Measurements from ENCODE around the gene ADORA1.

Gene ADORA1

DNA sequence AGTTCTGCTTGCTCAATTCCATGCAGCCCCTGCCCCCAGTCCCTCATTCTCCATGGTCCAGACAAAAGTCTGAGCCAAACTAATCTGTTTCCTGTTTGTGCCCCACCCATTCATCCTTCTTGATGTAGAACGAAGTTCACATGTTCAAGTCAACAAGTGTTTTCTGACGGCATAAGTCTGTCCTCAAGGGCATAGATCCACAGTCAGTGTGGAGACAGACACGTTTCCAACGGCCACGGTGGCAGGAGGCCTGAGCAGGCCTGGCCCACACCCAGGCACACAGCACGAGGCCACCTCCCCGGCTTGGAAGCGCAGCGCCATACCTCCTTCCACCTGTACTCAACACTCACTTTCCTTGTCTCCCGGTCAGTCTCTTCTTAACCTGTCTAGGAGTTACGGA is 16.1 kb downstream of the ADORA1 start:
- no peak for DNase-seq

DNA sequence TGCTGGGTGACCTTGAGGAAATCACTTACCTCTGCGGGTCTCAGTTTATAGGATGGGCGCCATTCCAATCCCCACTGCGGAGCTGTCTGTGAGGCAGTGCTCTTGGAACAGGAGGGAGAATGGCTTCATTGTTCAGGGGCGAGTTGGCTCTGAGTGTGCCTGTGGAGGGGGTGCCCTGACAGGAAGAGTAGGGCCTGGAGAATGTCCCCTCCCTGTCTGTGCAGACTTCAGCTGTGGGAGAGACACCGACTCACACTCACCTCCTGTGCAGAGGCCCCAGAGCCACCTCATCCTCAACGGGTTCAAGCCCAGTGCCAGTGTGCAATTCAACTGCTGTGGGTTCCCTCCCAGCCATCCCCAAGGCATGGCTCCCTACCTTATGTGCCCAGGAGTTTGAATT is 17.1 kb downstream of the ADORA1 start:
- DNase-seq: no peak

DNA sequence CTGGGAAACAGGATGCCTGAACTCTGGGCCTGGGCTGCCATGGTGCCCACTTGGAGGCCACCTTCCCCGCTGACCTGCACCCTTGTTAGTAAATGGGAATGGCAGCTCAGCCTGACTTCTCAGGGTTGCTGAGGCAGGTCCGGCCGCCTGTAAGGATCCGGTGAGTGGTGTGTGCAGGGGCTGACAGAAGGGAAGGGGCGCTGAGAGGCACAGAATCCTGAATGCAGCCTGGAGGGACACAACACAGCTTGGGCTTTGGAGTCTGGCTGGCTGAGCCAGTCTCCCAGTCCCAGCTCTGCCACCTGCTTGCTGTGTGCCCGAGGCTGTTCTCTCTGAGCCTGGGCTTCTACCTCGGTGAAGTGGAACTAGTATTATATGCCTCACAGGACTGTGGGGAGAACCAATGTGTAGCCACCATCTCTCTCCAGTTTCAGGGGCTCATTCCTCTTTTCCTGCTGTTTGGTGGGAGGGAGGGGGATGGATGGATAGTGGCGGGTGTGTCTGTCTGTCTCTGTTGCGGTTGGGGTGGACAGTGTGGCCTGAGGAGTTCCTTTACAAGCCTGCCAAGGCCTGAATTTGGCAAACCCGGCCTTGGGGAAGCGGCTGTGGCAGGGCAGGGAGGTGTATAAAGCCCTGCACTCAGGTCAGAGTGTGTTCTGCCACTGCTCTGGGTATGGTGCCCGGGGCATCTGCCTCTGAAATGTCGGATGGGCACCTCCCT is 18.0 kb downstream of the ADORA1 start:
- no peak for DNase-seq

DNA sequence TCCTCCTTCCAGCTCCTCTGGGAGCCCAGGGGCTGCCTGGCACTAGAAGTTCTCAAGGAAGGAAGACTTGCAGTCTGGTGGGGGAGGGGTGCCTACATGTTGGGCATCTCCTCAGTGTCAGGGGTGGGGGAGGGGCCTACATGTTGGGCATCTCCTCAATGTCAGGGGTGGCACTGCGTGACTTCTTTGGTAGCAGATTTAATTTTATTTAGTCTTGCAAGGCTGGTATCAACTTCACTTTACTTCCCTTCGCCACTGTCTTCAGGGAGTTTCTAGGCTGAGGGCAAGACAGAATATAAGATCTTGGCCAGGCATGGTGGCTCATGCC is 18.5 kb downstream of the ADORA1 start:
- no peak for DNase-seq

DNA sequence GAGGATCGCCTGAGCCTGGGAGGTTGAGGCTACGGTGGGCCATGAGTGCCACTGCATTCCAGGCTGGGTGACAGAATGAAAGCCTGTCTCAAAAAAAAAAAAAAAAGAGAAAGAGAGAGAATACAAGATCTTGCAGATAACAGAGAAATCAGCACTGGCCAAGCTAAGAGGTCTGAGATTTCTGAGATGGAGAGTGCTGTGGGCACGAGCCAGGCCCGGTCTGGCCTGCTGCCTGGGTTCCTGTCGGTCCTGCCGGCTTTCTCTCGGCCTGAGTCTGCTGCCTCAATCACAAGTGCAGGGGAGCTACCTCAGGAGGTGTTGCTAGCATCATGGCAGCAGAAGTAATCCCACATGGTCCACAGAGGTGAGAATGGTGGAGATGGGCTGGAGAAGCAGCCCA is 19.0 kb downstream of the ADORA1 start:
- no peak for DNase-seq

DNA sequence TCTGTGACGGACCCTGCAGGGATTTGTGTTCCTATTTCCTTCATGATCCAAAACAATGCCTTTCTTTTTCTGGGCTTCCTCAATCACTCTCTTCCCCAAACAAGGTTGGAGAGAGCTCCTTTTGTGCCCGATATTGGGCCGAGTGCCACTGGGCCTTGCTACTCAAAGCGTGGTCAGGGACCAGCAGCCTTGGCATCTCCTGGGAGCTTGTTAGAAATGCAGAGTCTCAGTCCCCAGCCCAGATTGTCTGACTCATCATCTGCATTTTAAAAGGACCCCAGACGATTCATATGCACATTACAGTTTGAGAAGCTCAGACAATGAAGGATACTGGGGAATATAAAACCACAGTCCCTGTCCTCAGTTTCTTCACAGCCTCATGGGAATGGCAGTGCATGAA is 19.9 kb downstream of the ADORA1 start:
- no peak for DNase-seq

DNA sequence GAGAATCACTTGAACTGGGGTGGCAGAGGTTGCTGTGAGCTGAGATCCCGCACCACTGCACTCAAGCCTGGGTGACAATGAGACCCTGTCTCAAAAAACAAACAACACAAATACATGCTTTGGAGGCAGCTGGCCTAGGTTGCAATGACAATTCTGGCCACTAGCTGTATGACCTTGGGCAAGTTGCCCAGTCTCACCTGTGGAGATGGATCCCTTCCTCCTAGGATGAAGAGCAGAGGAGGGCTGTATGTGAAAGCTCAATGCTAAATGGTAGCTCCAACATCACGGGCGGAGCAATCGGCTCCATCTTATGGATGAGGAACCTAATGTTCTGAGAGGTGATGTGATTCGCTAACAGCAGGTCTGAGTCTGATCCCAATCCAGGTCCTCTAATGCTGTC is 20.6 kb downstream of the ADORA1 start:
- no peak for DNase-seq

DNA sequence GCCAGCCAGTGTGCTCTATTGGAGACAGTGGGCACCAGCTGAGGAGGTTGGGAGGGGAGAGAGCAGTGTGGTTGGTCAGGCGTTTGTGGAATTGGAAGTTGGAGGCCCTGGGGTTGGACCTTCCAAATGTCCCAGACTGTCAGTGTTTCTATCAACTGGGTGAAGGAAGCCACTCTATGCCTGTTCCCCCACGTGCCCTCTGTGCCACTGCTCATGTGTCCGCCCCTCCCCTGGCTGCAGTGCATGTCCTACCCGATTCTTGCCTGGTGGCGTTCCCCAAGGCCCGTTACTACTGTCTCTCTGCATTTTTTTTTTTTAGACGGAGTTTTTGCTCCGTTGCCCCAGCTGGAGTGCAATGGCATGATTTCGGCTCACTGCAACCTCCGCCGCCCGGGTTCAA is 21.1 kb downstream of the ADORA1 start:
- no peak for DNase-seq

DNA sequence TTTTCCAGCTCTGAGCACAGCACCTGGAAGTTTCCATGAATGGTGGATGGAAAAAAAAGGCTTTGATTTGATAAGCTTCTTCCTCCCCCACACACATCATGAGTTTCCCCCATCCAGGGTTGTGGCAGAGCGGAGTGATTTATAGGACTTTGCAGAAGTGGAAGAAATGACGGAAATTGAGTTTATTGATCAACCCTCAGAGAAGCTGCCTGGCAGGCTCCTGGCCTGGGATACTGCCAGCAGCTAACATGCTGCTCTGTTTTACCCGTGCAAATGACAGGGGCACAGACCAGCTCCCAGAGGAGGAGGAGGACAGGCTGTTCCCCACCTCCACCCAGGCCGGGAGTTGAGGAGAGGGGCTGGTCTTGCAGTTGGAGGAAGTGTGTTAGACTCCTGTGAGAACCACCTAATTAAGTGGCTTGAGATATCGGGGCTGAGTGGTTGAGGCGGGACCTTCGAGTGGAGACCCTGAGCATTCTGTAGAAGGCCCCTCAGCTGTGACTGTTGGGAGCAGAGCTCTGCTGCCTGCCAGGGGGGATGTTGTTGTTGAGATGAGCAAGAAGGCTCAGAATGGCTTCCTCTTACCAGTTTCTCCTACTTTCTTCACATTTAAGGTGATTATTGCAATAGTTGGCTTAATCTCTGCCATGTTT is 21.8 kb downstream of the ADORA1 start:
- DNase-seq: no peak

DNA sequence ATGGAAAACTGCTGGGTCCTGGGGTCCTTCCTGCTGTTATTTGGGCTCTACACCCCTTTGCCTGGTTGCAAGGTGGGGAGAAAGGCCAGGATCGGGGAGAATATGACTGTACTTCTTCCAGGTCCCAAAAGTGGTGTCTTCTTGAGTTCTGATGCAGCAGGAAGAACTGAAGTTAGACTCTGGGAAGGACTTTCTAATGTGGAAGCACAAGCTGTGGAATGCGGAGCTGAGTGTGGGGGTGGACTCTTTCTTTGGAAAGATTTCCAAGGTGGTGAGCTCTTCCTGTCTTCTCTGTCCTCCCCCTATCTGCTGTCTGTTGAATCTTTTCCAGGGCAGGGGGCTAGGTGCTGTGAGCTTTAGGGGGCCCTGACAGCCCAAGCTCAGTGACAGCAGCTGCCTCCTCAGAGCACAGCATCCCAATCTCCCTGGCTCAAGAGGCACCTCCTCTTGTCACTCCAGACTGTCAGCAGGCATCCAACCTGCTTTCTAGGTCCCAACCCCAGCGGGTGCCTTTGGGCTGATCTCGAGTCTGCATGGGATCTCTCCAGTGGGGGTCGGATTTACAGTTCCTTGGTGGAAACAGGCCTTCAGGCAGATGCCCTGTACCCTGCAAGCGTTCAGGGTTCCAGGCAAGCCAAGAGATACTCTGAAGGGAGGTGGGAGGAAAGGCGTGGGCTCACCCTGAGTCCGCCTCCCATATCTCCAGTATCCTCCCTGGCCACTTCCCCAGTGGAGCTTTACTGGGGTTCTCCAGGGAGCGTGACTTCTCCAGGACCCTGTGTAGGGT is 23.2 kb downstream of the ADORA1 start:
- DNase-seq: no peak

DNA sequence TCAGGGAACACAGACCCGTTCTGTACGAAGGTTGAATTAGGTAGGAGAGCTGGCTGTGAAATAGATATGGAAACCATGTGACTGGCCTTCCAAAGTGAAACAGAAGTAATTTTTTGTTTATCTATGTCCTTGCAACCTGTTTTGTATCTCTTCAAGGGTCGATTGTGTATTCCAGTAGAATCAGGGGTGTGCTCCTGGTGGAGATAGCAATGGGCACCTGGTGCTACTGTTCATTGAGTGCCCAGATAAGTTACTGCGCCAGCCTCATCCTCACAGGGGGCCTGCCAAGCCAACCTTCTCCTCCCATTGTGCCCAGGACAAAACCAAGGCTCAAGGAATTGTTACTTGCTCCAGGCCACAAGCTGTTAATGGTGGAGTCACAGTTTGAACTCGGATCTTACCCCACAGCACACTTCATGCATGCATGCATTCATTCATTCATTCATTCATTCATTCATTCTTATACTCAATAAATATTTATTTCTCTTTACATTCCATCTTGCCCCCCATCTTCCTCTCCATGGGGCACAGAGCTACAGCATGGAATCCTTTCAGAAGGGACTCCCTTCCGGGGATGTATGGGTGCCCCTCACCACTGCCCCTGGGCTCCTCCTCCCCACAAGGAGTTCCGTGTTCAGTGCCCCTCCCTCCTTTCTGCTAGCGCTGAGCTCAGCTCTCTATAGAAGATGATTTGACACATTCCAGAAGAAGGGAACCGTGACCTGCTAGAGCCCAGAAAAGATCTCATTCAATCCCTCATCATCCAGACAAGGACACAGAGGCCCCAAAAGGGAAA is 24.0 kb downstream of the ADORA1 start:
- no peak for DNase-seq

DNA sequence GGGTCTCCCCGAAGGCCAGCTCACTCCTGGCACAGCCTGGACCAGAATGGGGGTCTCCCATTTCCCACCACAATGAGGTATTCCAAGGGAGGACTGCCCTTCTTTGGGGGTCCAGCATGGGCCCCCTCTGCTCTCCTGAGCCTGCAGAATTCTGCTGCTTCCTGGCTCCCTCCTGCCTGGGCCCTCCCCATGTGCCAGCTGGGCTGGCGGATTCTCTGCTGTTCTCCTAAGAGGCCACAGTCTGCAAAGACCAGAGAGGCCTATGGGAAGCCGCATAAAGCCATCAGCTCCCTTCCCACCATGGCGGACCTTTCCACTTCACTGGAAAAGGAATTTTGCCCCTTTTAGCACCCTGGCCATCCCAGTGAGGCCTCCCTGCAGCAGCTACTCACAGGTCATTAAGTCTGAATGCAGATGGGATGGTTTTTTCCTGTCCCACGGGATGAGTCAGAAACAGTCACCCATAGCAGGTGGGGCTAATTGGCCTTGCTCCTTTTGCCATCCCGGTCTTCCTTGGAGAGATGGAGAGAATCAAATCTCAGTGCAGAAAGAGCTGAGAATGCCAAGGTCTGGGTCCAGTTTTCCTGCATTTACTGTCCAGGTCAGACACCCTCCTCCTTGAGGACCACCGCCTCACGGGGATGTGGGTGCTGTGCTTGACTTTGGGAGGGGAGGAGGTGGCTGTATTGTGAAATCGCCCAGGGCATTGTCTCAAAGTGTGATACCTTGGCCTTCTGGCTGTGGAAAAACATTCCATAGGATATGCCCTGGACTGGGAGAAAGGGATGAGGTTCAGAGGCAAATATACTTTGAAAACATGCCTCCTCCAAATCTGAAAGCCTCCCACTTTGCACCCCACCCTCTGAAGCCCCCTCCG is 24.9 kb downstream of the ADORA1 start:
- peak; percentile 40 to 48 for DNase-seq

DNA sequence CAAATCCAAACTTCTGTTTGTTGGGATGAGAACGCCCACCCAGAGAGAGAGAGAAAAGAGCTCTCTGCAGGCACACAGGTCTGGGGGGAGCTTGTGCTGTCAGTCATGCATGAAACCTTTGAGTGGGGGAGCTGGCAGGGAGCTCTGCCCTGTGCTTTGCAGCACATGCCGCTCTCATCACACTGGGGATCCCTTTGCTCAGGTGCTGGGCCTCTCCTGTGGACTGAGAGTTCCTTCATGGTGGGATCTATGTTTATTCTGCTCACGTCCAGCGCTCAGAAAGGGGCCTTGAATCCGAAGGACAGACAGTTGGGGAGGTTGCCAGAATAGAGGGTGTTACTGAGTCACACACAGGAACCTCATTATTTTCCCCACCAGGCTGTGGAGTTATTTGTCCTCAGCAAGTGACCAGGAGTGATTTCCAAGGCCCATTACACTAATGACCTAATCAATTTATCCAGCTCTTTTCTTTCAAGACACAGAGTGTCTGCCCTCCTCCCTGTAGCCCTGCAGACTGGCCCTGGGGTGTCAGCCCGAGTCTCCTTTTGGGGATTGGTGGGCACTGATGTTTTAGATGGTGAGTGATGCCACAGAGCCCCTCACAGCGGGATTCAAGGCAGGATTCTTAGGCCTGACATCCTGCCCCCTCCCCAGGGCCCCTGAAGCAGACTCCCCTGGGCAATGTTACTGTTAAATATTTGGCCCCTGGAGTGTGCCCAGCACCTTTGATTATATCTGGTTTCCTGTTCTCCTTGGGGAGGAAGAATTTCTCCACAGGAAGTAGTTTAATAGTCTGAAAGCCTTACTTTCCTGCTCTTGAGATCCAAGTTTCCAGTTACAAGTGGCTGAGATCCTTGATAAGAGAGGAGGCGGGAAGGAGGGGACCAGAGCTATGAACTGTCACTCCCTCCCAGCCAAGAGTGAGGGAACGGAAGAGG is 25.8 kb downstream of the ADORA1 start:
- DNase-seq: no peak

DNA sequence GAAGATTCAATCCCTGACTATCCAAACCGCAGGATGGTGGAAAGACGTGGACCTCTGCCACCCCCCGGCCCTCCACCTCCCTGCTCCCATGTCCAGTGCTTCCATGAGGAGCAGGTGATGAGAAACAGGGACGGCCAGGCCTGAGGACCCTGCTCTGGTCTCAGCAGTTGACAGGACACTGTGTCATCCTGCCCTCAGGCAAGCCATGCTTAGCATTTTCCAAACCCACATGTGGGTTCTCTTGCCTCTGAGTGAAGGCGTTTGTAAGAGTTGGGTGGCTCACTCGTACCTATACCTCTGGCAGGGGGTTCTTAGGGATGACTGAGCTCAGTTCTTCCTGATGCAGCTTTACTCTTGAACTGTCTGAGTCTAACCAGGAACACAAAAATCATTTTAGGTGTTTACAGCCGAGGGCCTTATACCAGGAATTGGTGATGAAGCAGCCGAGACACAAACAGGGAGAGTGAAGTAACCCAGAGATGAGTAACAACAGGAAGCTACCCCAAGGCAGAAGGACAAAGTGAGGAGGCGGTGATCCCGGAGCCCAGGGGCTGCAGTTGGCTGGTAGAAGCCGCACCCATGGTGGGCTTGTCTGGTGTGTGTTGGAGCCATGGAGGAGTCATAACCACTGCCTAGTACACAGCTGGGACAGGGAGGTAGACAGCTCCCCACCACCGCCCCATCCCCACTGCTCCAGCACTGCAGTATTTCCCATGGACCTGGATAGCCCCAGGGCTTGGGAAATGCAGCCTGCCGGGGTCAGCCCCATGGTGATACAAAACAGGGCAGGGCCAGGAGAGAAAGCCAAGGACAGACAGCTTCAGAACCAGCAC is 26.7 kb downstream of the ADORA1 start:
- peak in 1 of 2 experiments; percentile 16 for DNase-seq

DNA sequence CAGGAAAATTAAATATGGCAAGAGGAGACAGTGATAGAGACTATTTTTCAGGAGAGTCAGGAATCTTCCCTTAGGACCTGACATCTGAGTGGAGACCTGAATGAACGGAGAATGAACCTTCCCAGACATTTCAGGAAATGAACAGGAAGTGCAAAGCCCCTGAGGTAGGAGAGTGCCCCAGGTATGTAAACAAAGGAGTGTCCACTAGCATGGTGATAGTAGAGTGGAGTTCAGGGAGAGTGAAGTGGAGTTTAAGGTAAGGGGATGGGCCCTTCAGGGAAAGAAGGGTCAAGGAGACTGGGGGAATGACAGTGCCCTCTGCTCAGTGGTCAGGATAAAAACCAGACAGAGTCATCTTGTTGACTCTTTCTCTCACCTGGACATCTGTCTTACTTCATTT is 28.8 kb downstream of the ADORA1 start:
- DNase-seq: no peak

DNA sequence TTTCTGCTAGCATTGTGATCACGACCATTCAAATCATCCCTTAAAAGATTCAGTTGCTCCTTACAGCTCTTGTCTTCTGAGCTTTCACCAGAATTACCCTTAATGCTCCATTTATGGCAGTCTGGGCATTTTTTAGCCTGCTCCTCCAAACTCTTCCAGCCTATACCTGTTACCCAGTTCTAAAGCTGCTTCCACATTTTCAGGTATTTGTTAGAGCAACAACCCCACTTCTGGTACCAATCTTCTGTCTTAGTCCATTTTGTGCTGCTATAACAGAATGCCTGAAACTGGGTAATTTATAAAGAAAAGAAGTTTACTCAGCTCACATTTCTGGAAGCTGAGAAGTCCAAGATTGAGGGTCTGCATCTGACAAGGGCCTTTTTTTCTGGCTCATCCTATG is 30.9 kb downstream of the ADORA1 start:
- DNase-seq: no peak

DNA sequence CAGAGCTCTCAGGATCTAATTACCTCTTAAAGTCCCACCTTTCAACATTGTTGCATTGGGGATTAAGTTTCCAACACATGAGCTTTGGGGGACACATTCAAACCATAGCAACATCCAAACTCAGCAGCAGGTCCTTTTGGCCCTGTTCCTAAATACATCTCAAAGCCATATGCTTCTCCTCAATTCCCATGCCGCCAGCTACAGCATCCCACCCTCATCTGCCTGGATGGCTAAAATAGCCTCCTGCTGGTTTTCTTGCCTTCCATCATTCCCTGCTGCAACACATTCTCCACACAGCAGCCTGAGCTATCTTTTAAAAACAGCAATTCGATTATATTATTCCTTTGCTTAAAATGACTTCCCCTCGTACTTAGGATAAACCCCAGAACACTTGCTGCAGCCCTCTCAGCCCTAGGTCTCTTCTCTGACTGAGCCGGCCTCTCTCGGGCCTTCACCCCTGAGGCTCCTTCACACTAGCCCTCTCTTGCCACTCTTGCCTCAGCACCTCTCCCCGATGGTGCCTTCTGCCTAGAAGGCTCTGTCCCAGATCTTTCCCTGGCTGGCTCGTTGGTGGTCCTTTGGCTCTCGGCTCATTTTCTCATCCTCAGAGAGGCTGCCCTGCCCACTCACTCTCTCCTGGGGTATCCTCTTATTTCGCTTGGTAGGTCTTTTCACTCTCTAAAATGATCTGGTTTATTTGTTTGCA is 31.6 kb downstream of the ADORA1 start:
- no peak for DNase-seq

DNA sequence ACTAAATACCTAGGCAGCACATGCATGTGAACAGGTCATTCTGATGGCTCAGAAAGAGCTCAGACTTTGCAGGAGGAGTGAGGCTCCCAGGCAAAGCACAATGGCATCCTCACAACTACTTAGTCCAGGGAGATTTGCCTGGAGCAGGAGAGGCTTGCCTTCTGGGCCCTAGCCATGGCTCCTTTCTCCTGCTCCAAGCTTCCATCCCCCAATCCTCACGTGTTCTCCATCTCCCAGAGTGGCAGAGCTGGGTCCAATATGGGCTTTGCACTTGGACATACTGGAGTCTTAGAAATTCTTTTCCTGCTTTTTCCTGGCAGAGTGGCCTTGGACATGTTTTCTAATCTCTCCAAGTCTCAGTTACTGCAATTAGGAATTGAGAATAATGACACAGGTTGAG is 32.3 kb downstream of the ADORA1 start:
- DNase-seq: no peak

DNA sequence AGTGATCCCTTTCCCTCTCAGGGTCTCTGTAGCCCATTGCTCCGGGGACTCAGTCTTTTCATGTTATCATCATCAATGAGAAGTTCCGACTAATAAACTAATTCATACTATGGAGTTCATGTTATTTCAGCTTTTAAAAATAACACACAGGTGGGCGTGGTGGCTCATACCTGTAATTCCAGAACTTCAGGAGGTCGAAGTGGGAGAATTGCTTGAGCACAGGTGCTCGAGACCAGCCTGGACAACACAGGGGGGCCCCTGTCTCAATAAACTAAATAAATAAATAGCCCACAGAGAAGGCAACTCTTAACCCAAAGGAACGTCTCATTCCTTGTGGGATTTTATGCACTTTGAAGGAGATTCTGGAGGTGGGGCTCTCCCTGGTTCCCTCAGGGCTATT is 33.6 kb downstream of the ADORA1 start:
- DNase-seq: no peak

DNA sequence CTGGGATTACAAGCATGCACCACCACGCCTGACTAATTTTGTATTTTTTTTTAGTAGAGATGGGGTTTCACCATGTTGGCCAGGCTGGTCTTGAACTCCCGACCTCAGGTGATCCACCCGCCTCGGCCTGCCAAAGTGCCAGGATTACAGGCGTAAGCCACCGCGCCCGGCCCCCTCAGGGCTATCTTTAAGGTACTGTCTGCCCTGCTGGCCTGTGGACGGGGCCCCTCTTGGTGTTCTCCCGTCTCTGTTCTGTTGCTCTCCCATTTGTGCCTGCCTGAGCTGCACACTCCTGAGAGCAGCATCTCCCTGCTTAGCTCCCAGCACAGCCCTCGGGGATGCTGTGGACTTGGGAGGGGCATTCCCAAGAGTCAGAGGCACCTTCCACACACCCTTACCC is 34.2 kb downstream of the ADORA1 start:
- DNase-seq: no peak
